Neural cell (in vitro differentiated cells): Measurements from ENCODE around the gene COL18A1.

Source experiments
- TAF1 ChIP-seq: IDR thresholded peaks from 2 replicates; pipeline ENCODE4 v1.6.1; 2012; ENCODE audit warnings: low read depth
- TF ChIP-seq, protein P1 (sequence below): fragments of 450-650 bp; IDR thresholded peaks from 2 replicates; pipeline ENCODE4 v1.5.1; 2014; ENCODE audit warnings: antibody characterized with exemption, mild to moderate bottlenecking, moderate library complexity; ENCODE audit not compliant: poor library complexity, severe bottlenecking

DNA sequence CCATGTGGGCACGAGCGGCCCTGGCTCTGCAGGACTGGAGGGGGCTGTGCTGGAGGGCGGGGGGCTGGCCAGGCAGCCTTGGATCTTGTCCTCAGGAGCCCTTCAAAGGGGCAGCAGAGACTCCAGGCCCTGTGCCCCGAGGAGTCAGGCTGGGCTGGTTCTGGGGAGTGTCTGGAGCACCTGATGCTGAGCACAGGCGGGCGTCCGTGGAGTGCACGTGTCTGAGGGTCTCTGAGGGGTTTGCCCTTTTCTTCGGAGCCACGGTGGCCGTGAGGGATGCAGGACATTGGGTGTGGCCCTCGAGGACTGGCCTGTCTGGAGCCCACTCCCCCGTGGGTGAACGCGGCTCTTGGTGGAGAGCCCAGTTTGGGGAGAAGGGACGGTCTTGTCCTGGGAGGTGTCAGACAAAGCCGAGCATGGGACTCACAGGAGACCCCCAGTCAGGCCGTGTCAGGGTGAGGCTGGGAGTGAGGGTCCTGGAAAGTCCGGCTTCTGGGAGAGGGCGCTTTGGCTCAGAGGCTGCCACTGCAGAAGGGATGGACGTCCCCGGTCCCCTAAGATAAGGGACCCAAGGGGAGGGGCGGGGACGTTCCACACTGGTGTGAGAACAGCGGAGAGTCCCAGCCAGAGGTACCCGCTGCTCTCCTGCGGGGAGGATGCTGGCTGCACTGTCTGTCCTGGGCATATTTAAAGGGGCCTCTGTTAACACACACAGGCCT, 60.8 kb downstream of the COL18A1 start:
- TF ChIP-seq TAF1: no peak
- TF ChIP-seq, protein P1, sequence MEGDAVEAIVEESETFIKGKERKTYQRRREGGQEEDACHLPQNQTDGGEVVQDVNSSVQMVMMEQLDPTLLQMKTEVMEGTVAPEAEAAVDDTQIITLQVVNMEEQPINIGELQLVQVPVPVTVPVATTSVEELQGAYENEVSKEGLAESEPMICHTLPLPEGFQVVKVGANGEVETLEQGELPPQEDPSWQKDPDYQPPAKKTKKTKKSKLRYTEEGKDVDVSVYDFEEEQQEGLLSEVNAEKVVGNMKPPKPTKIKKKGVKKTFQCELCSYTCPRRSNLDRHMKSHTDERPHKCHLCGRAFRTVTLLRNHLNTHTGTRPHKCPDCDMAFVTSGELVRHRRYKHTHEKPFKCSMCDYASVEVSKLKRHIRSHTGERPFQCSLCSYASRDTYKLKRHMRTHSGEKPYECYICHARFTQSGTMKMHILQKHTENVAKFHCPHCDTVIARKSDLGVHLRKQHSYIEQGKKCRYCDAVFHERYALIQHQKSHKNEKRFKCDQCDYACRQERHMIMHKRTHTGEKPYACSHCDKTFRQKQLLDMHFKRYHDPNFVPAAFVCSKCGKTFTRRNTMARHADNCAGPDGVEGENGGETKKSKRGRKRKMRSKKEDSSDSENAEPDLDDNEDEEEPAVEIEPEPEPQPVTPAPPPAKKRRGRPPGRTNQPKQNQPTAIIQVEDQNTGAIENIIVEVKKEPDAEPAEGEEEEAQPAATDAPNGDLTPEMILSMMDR: no peak
